Fibroblast of villous mesenchyme (primary cell): ENCODE measurements around the gene KIF3C. TPM values are rescaled to one million over a fixed set of nuclear protein-coding genes. Genes with fewer than 3 reads are reported as not detected.

ENCODE experiments used
- DNase-seq: peaks from one replicate; pipeline ENCODE4 v3.0.0-alpha.2; 2010; ENCODE audit warnings: low read depth
- H3K4me3 ChIP-seq: 2 replicates; pipeline ENCODE4 v1.5.1; 2011; ENCODE audit warnings: low read depth, mild to moderate bottlenecking, low read length
- CTCF ChIP-seq: IDR thresholded peaks from 2 replicates; pipeline ENCODE4 v1.5.1; 2012; ENCODE audit warnings: low read depth, mild to moderate bottlenecking, low read length; ENCODE audit not compliant: insufficient read depth
- total RNA-seq: library from RNA; depleted of rRNA; stranded (reverse); fragments of >200 nt; gene quantifications from 2 replicates; pipeline ENCODE4 v1.2.3, GENCODE V29; 2012

KIF3C gene
- total RNA-seq, 1 donor: 9.9 TPM

GRCh38 chr2:25983735-25984134, 1.4 kb upstream of the KIF3C start:
- TF ChIP-seq CTCF: no peak
- DNase-seq: no peak
- no peak overlapping the region for H3K4me3 ChIP-seq

- no peak for DNase-seq
- peak overlapping the region; percentile 81 for H3K4me3 ChIP-seq
- no peak for TF ChIP-seq CTCF
Observed at GRCh38 chr2:25982968-25983280, 627 bp upstream of the KIF3C start.

- DNase-seq: peak; percentile 21
- no peak for TF ChIP-seq CTCF
- H3K4me3 ChIP-seq: peak overlapping the region; percentile 81
Observed at GRCh38 chr2:25981596-25982272, 563 bp downstream of the KIF3C start.

- TF ChIP-seq CTCF: no peak
- DNase-seq: no peak
- no peak overlapping the region for H3K4me3 ChIP-seq
Observed at GRCh38 chr2:25980951-25981350, 1.3 kb downstream of the KIF3C start.

- DNase-seq: no peak
- no peak overlapping the region for H3K4me3 ChIP-seq
- TF ChIP-seq CTCF: no peak
Observed at GRCh38 chr2:25980076-25980887, 2.0 kb downstream of the KIF3C start.

GRCh38 chr2:25979001-25979400, 3.3 kb downstream of the KIF3C start:
- TF ChIP-seq CTCF: no peak
- DNase-seq: no peak
- no peak overlapping the region for H3K4me3 ChIP-seq

- TF ChIP-seq CTCF: no peak
- H3K4me3 ChIP-seq: no peak overlapping the region
- no peak for DNase-seq
Observed at GRCh38 chr2:25977768-25978167, 4.5 kb downstream of the KIF3C start.
